ENCODE results near the gene FRAS1.

Gene FRAS1

DNA sequence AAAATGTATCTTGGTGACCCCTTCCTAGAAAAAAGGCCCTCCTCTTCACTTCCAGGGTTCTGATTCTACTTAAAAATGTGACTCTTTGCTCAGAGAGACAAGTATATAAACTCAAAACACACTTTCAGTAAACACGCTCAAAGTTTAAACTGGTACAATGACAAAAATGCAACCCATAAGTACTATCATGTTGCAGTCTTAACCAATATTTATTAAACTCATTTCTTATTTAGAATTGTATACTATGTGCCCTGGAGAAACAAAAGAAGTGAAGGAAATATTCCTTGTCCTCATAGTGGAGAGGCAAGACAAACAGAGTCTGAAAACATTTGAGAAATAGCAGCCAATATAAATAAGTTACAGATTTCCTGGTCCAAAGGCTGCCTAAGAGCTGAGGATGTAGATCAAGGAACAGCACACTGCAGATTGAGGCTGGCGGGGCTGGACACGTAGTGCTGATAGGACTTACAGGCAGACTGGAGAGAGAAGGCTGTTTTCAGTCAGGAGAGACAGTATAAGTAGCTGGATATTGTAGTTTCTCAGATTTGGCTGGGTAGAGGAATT, 455.3 kb downstream of the FRAS1 start:
- H3K9ac ChIP-seq (ENCODE audit: low read depth, low read length) = no peak overlapping the region
- no peaks in the 10 kb centered on the region for H3K4me1 ChIP-seq (ENCODE audit: insufficient read depth, low read length)
- no peaks in the 10 kb centered on the region; the same call in 1 of the 2 replicates for H3K36me3 ChIP-seq (ENCODE audit: insufficient read depth, low read length)
- no peaks in the 10 kb centered on the region for H3K9me3 ChIP-seq (ENCODE audit: control insufficient read depth, insufficient read depth, low read length)

DNA sequence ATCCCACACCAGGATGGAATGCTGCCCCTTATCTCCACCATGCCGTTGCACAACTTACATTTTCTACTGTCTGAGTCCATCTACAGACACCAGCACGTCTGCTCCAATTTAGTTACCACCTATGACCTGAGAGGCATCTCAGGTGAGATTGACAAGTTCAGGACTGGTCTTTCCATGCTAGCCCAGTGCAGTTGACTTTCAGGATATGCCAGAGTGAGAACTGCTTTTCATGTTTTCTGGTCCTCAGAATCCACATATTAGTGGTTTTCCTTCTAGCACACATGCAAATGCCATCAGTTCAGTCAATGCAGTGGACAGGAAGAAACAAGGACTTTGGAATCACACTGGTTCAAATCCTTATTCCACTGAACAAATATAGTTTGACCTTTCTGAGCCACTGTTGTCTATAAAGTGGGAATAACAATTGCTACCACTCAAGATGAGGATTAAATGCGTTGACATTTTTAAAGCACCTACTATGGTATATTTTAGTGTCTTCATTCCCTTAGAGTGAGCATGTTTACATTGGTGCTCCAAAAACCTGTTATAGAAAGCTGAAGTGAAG, 456.4 kb downstream of the FRAS1 start:
- H3K36me3 ChIP-seq (ENCODE audit: insufficient read depth, low read length) = no peaks in the 10 kb centered on the region; the same call in 1 of the 2 replicates
- no peak overlapping the region for H3K9ac ChIP-seq (ENCODE audit: low read depth, low read length)
- H3K9me3 ChIP-seq (ENCODE audit: control insufficient read depth, insufficient read depth, low read length) = no peaks in the 10 kb centered on the region
- no peaks in the 10 kb centered on the region for H3K4me1 ChIP-seq (ENCODE audit: insufficient read depth, low read length)

DNA sequence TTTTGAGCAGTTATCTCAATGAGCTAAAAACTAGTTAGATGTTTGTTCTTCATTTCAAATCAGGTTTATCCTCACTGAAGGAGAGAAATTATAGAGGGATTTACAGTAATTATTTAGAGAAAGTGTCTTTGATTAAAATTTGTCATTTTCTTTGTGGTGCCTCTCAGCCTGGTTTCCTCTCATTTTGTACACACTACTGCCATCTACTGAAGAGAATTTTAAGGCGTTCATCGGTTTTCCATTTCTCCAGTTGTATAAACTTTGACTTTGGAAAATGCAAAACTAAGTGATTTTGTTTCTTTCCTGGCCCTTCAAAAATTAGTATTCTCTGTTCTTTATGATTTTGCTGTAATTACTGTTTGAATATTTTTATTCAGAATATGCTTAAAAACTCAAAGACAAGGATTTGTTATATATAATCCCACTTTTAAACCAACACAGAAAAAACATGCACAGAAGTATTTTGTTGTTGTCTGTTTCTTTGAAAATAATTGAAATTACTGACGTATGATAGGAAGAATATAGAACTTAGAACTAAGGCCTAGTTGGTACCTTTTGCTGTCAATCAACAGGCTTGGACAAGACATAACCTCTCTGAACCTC, 460.0 kb downstream of the FRAS1 start:
- H3K9me3 ChIP-seq (ENCODE audit: control insufficient read depth, insufficient read depth, low read length) = no peaks in the 10 kb centered on the region
- no peak overlapping the region for H3K9ac ChIP-seq (ENCODE audit: low read depth, low read length)
- no peaks in the 10 kb centered on the region for H3K36me3 ChIP-seq (ENCODE audit: insufficient read depth, low read length)
- H3K4me1 ChIP-seq (ENCODE audit: insufficient read depth, low read length) = no peaks in the 10 kb centered on the region

DNA sequence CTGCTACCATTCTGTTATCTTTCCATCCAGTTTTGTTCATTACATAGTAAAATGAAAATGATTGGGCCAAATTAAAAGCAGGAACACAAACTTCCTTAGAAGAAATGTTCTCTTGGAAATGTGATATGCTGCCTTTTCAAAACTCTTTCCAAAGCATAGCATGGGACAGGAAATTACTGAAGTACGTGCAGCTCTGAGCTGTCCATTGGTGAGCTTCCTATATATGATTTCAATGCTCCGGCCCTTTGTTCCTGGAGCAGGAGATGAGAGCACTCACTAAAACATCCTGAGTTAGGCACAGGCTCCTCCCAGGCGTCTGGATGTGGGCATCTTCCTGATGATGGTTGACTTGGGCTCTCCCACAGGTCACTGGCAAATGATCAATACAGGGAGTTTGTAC, 461.4 kb downstream of the FRAS1 start:
- no peaks in the 10 kb centered on the region for H3K36me3 ChIP-seq (ENCODE audit: insufficient read depth, low read length)

DNA sequence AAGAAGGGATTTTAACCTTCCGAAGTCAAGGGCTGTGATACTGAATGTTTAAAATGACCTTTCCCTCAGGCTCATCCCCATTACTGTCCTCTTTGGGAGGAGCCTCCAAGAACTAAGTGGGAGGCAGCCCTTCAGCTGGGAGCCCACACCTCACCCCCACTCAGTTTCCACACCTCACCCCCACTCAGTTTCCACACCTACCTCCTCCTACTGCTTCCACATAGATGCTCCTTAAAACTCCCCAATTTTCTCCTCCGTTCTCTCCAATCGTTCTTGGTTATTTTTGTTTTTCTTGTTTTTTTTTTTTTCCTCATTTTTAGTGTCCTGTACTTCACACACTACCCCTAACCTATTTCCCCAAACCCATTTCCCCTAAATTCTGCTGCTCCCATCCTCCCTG, 462.8 kb downstream of the FRAS1 start:
- no peaks in the 10 kb centered on the region for H3K4me1 ChIP-seq (ENCODE audit: insufficient read depth, low read length)
- no peaks in the 10 kb centered on the region for H3K36me3 ChIP-seq (ENCODE audit: insufficient read depth, low read length)
- no peaks in the 10 kb centered on the region for H3K9me3 ChIP-seq (ENCODE audit: control insufficient read depth, insufficient read depth, low read length)
- no peak overlapping the region for H3K9ac ChIP-seq (ENCODE audit: low read depth, low read length)

More for the DNA sequence above, 461.4 kb downstream of the FRAS1 start:
- Histone ChIP-seq H3K4me1 (ENCODE audit: insufficient read depth, low read length) (no peaks in the 10 kb centered on the region), H3K9me3 (ENCODE audit: control insufficient read depth, insufficient read depth, low read length) (no peaks in the 10 kb centered on the region), H3K9ac (ENCODE audit: low read depth, low read length) (no peak overlapping the region)

DNA sequence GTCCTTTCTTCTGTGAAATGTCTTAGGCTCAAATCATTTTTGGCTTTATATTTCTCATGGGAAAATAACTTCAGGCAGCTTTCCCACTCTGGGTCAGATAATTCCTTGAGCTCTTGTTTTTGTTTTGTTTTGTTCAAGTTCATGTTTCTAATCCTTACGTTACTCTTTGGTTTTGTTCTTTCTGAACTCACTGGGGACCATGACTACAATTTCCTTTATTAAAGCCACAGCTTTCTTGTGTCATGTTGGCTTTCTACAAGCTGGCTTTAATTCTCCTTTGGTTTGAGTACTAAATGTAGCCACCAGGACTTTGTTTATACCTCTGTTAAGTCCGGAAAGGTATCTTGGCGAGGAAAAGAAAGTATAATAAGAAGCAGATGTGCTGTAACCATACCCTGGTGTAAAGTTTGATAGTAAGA, 463.7 kb downstream of the FRAS1 start:
- Histone ChIP-seq H3K9ac (ENCODE audit: low read depth, low read length) (no peak overlapping the region), H3K9me3 (ENCODE audit: control insufficient read depth, insufficient read depth, low read length) (no peaks in the 10 kb centered on the region), H3K4me1 (ENCODE audit: insufficient read depth, low read length) (no peaks in the 10 kb centered on the region), H3K36me3 (ENCODE audit: insufficient read depth, low read length) (no peaks in the 10 kb centered on the region)

DNA sequence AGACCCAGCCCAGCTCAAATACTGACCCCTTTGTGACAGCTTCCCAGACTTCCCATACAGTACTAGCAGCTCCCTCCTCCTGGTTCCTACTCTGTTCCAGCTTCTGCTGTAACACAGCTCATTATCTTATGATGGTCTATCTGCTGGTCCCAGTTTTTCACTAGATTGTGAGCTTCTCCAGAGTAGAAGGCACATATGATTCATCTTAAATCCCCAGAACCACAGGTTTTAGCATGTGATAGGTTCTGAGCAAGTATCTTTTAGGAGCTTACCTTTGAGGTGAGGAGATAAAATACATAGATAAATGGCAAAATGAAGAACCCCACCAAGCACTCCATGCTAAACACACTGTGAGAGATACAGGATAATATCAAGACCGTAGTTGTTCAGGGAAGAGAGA, 466.9 kb downstream of the FRAS1 start:
- H3K36me3 ChIP-seq (ENCODE audit: insufficient read depth, low read length) = no peaks in the 10 kb centered on the region
- H3K4me1 ChIP-seq (ENCODE audit: insufficient read depth, low read length) = no peaks in the 10 kb centered on the region
- H3K9ac ChIP-seq (ENCODE audit: low read depth, low read length) = no peak overlapping the region
- H3K9me3 ChIP-seq (ENCODE audit: control insufficient read depth, insufficient read depth, low read length) = no peaks in the 10 kb centered on the region

DNA sequence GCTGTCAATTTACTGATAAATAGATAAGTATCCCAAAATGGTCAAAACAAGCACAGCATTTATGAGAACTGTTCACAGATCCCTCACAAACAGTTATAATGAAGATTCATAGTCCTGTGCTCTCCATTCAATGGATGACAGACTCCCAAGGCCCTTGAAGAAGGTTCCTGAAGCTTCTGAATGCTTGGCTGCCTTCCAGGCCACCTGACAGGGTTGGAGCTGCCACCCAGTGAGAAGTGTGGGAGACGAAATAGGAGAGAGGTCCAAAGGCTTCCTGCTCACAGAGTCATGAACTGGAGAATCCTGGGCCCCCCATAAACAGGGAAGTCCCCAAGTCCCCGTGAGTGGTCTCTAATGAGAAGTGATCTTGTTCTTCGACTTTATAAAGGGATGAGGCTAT, 468.4 kb downstream of the FRAS1 start:
- no peaks in the 10 kb centered on the region for H3K36me3 ChIP-seq (ENCODE audit: insufficient read depth, low read length)

DNA sequence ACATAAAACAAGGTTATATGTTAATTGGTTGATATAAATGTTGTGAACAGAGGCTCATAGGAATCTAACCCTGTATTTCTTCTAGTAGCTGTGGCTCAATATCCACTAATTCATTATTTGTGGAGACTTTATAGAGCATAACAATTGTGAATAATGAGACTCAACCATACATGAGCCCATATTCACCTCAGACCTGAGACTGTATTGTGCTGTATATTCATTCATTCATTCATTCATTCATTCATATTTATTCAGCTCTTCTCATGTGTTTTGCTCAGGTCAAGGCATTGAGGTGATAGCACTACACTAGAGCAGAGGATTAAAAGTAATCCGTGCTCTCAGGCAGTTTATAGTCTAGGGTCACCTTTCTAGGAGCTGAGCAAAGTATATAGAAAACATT, 470.0 kb downstream of the FRAS1 start:
- Histone ChIP-seq H3K9ac (ENCODE audit: low read depth, low read length) (no peak overlapping the region), H3K4me1 (ENCODE audit: insufficient read depth, low read length) (no peaks in the 10 kb centered on the region), H3K9me3 (ENCODE audit: control insufficient read depth, insufficient read depth, low read length) (no peaks in the 10 kb centered on the region), H3K36me3 (ENCODE audit: insufficient read depth, low read length) (no peaks in the 10 kb centered on the region)

More for the DNA sequence above, 468.4 kb downstream of the FRAS1 start:
- Histone ChIP-seq H3K4me1 (ENCODE audit: insufficient read depth, low read length) (no peaks in the 10 kb centered on the region), H3K9me3 (ENCODE audit: control insufficient read depth, insufficient read depth, low read length) (no peaks in the 10 kb centered on the region), H3K9ac (ENCODE audit: low read depth, low read length) (no peak overlapping the region)

DNA sequence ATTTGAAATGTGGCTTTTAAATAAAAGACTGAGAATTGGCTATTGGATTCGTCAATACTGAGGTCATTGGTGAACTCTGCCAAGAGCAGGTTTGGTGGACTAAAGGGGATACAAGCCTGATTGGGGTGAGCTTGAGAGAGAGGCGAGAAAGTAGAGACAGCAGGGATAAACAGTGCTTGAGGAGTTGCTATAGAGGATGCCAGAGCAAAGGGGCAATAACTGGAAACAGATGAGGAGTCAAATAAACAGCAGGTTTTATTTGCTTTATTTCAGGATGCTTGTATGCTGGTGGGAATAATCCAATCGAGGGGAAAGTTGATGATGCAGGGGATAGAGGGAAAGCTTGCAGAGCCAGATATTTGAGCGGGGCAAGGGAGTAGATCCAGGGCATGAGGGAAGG, 470.4 kb downstream of the FRAS1 start:
- Histone ChIP-seq H3K9ac (ENCODE audit: low read depth, low read length) (no peak overlapping the region), H3K36me3 (ENCODE audit: insufficient read depth, low read length) (no peaks in the 10 kb centered on the region), H3K4me1 (ENCODE audit: insufficient read depth, low read length) (no peaks in the 10 kb centered on the region), H3K9me3 (ENCODE audit: control insufficient read depth, insufficient read depth, low read length) (no peaks in the 10 kb centered on the region)

DNA sequence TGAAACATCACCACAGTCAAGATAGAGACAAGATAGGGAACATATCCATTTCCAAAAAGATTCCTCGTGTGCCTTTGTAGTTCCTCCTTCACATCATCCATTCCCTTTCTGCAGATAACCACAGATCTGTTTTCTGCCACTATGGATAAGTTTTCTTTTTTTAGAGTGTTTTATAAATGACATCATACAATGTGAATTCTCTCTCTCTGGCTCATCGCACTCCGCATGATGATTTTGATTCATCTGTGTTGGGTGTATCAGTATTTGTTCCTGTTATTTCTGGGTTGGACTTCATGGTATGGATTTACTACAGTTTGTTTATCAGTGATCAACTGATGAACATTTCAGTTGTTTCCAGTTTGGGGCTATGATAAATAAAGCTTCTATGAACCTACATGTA, 471.2 kb downstream of the FRAS1 start:
- Histone ChIP-seq H3K4me1 (ENCODE audit: insufficient read depth, low read length) (no peaks in the 10 kb centered on the region), H3K9me3 (ENCODE audit: control insufficient read depth, insufficient read depth, low read length) (no peaks in the 10 kb centered on the region), H3K36me3 (ENCODE audit: insufficient read depth, low read length) (no peaks in the 10 kb centered on the region), H3K9ac (ENCODE audit: low read depth, low read length) (no peak overlapping the region)

DNA sequence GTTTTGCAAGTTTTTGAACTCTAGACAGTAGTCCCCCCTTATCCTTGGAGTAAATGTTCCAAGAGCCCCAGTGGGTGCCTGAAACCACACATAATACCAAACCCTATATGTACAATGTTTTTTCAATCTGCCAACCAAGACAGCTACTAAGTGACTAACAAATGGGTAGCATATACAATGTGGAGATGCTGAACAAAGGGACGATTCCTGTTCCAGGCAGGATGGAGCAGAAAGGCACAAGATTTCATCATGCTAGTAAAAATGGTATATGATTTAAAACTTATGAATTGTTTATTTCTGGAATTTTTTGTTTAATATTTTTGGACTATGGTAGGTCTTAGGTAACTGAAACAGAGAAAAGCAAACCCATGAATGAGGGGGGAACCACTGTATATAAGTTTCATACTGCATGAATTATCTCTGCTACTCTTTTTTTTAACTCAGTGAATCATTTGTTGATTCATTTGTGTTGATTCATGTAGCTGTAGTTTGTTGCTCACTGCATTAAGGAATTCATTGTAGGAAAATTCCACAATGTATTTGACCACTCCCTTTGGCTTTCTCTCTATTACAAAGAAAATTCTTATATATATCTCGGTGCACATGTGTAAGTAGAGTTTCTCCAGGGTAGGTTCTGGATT, 472.6 kb downstream of the FRAS1 start:
- Histone ChIP-seq H3K9me3 (ENCODE audit: control insufficient read depth, insufficient read depth, low read length) (no peaks in the 10 kb centered on the region), H3K36me3 (ENCODE audit: insufficient read depth, low read length) (no peaks in the 10 kb centered on the region), H3K4me1 (ENCODE audit: insufficient read depth, low read length) (peaks cover 12% of the 10 kb centered on the region), H3K9ac (ENCODE audit: low read depth, low read length) (no peak overlapping the region; the same call in 1 of the 2 replicates)

DNA sequence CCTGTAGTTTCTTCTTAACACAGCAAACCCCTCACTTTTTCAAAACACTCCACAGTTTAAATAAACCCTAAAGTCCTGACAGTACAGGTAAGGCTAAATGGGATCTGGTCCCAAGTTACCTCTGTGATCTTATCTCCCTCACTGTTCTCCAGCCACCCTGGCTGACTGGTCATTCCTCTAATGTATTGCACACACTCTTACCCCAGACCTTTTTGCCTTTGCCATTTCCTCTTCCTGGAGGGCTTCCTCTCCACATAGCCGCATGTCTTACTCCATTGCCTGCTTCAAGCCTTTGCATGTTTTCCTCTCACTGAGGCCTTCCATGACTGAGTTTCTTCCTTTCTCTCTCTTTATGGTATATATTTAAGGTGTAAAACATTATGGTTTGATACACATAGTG, 474.9 kb downstream of the FRAS1 start:
- no peak overlapping the region for H3K9ac ChIP-seq (ENCODE audit: low read depth, low read length)
- H3K9me3 ChIP-seq (ENCODE audit: control insufficient read depth, insufficient read depth, low read length) = no peaks in the 10 kb centered on the region
- no peaks in the 10 kb centered on the region for H3K36me3 ChIP-seq (ENCODE audit: insufficient read depth, low read length)
- peaks cover 15% of the 10 kb centered on the region for H3K4me1 ChIP-seq (ENCODE audit: insufficient read depth, low read length)

DNA sequence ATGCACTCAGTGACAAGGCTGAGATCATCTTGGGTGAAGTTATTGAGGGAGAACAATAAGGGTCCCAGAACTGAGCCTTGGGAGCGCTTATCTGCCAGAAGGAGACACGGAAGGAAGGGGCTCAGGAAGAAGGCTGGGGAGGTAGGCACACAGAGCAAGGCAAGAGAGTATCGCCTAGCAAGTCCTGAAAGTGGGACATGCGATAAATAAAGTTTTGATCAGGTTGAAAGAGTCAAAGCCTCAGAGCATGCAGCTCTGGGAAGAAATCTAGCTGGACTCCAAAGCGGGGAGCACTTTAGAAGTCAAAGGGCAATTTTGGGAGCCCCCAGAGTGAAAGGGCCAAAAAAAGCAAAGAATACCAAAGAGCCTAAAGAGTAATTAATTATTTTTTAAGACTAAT, 476.7 kb downstream of the FRAS1 start:
- Histone ChIP-seq H3K9me3 (ENCODE audit: control insufficient read depth, insufficient read depth, low read length) (no peaks in the 10 kb centered on the region), H3K4me1 (ENCODE audit: insufficient read depth, low read length) (peaks cover 17% of the 10 kb centered on the region), H3K36me3 (ENCODE audit: insufficient read depth, low read length) (no peaks in the 10 kb centered on the region), H3K9ac (ENCODE audit: low read depth, low read length) (no peak overlapping the region)

Data from ES-I3 (cell line).